GM12878 (cell line): ENCODE data around the gene STRN4. TPM values are rescaled to one million over a fixed set of nuclear protein-coding genes. Genes with fewer than 3 reads are reported as not detected.

Experiments used
- ATAC-seq: fragments of 200-7000 bp; cut with Tn5 transposase; 3 replicates; pipeline ENCODE4 v1.9.1; 2020; ENCODE audit warnings: mild to moderate bottlenecking, moderate library complexity
- BruUV-seq: library from RNA; stranded (reverse); fragments of 400-500 nt; replicated peaks from 2 replicates; lab custom pipeline; 2021; lab: Mats Ljungman, UMichigan
- CTCF ChIA-PET: fragments of 300-600 bp; sonication (Branson Sonifier 250); formaldehyde crosslinking; extraction: SDS; loops from one replicate; lab custom pipeline; 2021; ENCODE audit warnings: inconsistent platforms; lab: Yijun Ruan, JAX
- POLR2A ChIA-PET: fragments of 350-600 bp; formaldehyde crosslinking; extraction: SDS; loops from one replicate; lab custom pipeline; 2021; ENCODE audit warnings: inconsistent platforms; lab: Charles Lee
- RAD21 ChIA-PET: fragments of 300-600 bp; sonication (Branson Sonifier 250); formaldehyde crosslinking; loops from one replicate; lab custom pipeline; 2023; ENCODE audit warnings: antibody characterized with exemption; ENCODE audit not compliant: unreplicated experiment; lab: Charles Lee
- SMC1A ChIA-PET: fragments of 300-600 bp; sonication (Branson Sonifier 250); formaldehyde crosslinking; loops from one replicate; lab custom pipeline; 2023; ENCODE audit not compliant: unreplicated experiment, uncharacterized antibody; lab: Charles Lee
- DNase-seq: peaks from one replicate; pipeline ENCODE4 v3.0.0-alpha.2; 2011; ENCODE audit warnings: low read depth, low spot score
- FAIRE-seq: peaks from 3 replicates; lab custom pipeline; 2011; peaks lifted over from hg19 to GRCh38; lab: Jason Lieb, UNC
- H2AFZ ChIP-seq: 2 replicates; pipeline ENCODE4 v1.6.0; 2011; ENCODE audit warnings: low read depth, low read length, control low read depth; ENCODE audit not compliant: control insufficient read depth
- H3K27ac ChIP-seq: 2 replicates; pipeline ENCODE4 v1.5.1; 2011; ENCODE audit warnings: control low read depth; ENCODE audit not compliant: control insufficient read depth, insufficient read depth
- H3K27me3 ChIP-seq, 2 experiments: replicated peaks in 1 of 2; 2 replicates each; pipeline versions ENCODE4 v1.6.0 to v1.6.1; 2011; ENCODE audit warnings: low read length in 1 of 2; ENCODE audit not compliant: control insufficient read depth in 2 of 2, insufficient read depth in 2 of 2
- H3K36me3 ChIP-seq, 2 experiments: 2 replicates each; pipeline ENCODE4 v1.5.1; 2011; ENCODE audit warnings: low read length in 1 of 2; ENCODE audit not compliant: control insufficient read depth in 2 of 2, insufficient read depth in 2 of 2
- H3K4me1 ChIP-seq: 2 replicates; pipeline ENCODE4 v1.6.1; 2011; ENCODE audit warnings: mild to moderate bottlenecking, low read length, moderate library complexity, mixed read lengths; ENCODE audit not compliant: control insufficient read depth, insufficient read depth
- H3K4me2 ChIP-seq: 2 replicates; pipeline ENCODE4 v1.6.0; 2011; ENCODE audit warnings: control low read depth; ENCODE audit not compliant: control insufficient read depth, insufficient read depth
- H3K4me3 ChIP-seq: fragments of 200-600 bp; sonication (generic); 2 replicates; pipeline ENCODE4 v1.5.1; 2016
- H3K79me2 ChIP-seq: 2 replicates; pipeline ENCODE4 v1.6.0; 2011; ENCODE audit warnings: low read length; ENCODE audit not compliant: control insufficient read depth, insufficient read depth
- H3K9ac ChIP-seq: 2 replicates; pipeline ENCODE4 v1.8.0; 2011; ENCODE audit warnings: low read length, control low read depth, mixed read lengths; ENCODE audit not compliant: control insufficient read depth, insufficient read depth
- H3K9me3 ChIP-seq: replicated peaks from 3 replicates; pipeline ENCODE4 v1.5.1; 2011; ENCODE audit warnings: mild to moderate bottlenecking, low read length; ENCODE audit not compliant: control insufficient read depth, insufficient read depth
- H4K20me1 ChIP-seq: 2 replicates; pipeline ENCODE4 v1.6.0; 2011; ENCODE audit not compliant: control insufficient read depth, insufficient read depth
- ATF3 ChIP-seq: IDR thresholded peaks from 2 replicates; pipeline ENCODE4 v1.6.1; 2011; ENCODE audit warnings: low read depth, mild to moderate bottlenecking, low read length, moderate library complexity, borderline replicate concordance; ENCODE audit errors: extremely low read depth
- BMI1 ChIP-seq: fragments of 450-650 bp; IDR thresholded peaks from 2 replicates; pipeline ENCODE4 v1.6.1; 2016; ENCODE audit warnings: mild to moderate bottlenecking, moderate library complexity, borderline replicate concordance
- ESRRA ChIP-seq: IDR thresholded peaks from 2 replicates; pipeline ENCODE4 v1.6.1; 2012; ENCODE audit warnings: mild to moderate bottlenecking, low read length, improper control_type of control experiment
- ETV6 ChIP-seq, 2 experiments: fragments of 450-650 bp in 1 of 2; IDR thresholded peaks in 1 of 2; conservative IDR thresholded peaks in 1 of 2; 2 replicates each; pipeline ENCODE4 v1.6.1; 2014; ENCODE audit warnings: antibody characterized with exemption in 1 of 2, borderline replicate concordance in 1 of 2, low read depth in 1 of 2, mild to moderate bottlenecking in 1 of 2, moderate library complexity in 1 of 2
- HDAC2 ChIP-seq: fragments of 200-600 bp; sonication (generic); IDR thresholded peaks from 2 replicates; pipeline ENCODE4 v1.6.1; 2017
- KDM1A ChIP-seq: fragments of 200-600 bp; sonication (generic); IDR thresholded peaks from 2 replicates; pipeline ENCODE4 v1.6.1; 2016; ENCODE audit warnings: borderline replicate concordance
- MAX ChIP-seq: IDR thresholded peaks from 2 replicates; pipeline ENCODE4 v1.6.1; 2012; ENCODE audit warnings: low read depth, low read length, improper control_type of control experiment
- NBN ChIP-seq: fragments of 450-650 bp; IDR thresholded peaks from 2 replicates; pipeline ENCODE4 v1.6.1; 2016
- NFIC ChIP-seq: IDR thresholded peaks from 2 replicates; pipeline ENCODE4 v1.6.1; 2012; ENCODE audit warnings: low read depth, mild to moderate bottlenecking, inconsistent platforms, low read length, moderate library complexity
- PAX5 ChIP-seq: IDR thresholded peaks from 2 replicates; pipeline ENCODE4 v1.6.1; 2011; ENCODE audit warnings: low read depth, low read length, borderline replicate concordance
- PML ChIP-seq: IDR thresholded peaks from 2 replicates; pipeline ENCODE4 v1.6.1; 2012; ENCODE audit warnings: low read length, inconsistent platforms
- POLR2AphosphoS2 ChIP-seq: IDR thresholded peaks from 2 replicates; pipeline ENCODE4 v1.6.1; 2011; ENCODE audit warnings: low read depth, mild to moderate bottlenecking, low read length, improper control_type of control experiment, moderate library complexity
- SPI1 ChIP-seq: IDR thresholded peaks from 2 replicates; pipeline ENCODE4 v1.6.1; 2011; ENCODE audit warnings: low read depth, mild to moderate bottlenecking, low read length, moderate library complexity, borderline replicate concordance; ENCODE audit not compliant: insufficient read depth
- SUPT20H ChIP-seq: IDR thresholded peaks from 2 replicates; pipeline ENCODE4 v1.6.1; 2011; ENCODE audit warnings: low read depth, mild to moderate bottlenecking, low read length, moderate library complexity, borderline replicate concordance; ENCODE audit not compliant: control insufficient read depth
- YBX1 ChIP-seq: fragments of 450-650 bp; IDR thresholded peaks from 2 replicates; pipeline ENCODE4 v1.6.1; 2016; ENCODE audit warnings: antibody characterized with exemption
- ZBTB11 ChIP-seq: fragments of 450-650 bp; formaldehyde crosslinking; IDR thresholded peaks from 2 replicates; pipeline ENCODE4 v1.5.0; 2022; ENCODE audit warnings: mild to moderate bottlenecking, missing genetic modification characterization
- ZNF207 ChIP-seq: fragments of 450-650 bp; IDR thresholded peaks from 2 replicates; pipeline ENCODE4 v1.6.1; 2014; ENCODE audit warnings: antibody characterized with exemption, mild to moderate bottlenecking, borderline replicate concordance
- ZNF217 ChIP-seq: fragments of 450-650 bp; IDR thresholded peaks from 2 replicates; pipeline ENCODE4 v1.6.1; 2017; ENCODE audit warnings: antibody characterized with exemption, mild to moderate bottlenecking
- WGBS: methylation state at CpG from one replicate; pipeline ENCODE4 v1.1.6; 2016; ENCODE audit warnings: low lambda C conversion rate; ENCODE audit not compliant: insufficient replicate concordance, insufficient coverage; ENCODE audit errors: missing lambda C conversion rate; 5-methylcytosine and 5-hydroxymethylcytosine counted together
- in situ Hi-C: fragments of 300-500 bp; cut with MboI; formaldehyde crosslinking; loops from 9 replicates; pipeline ENCODE4 v1.14.3; 2018; ENCODE audit warnings: mixed read lengths
- intact Hi-C: fragments of 100-400 bp; cut with micrococcal nuclease; formaldehyde crosslinking; loops from one replicate; pipeline ENCODE4 v1.14.2; 2022; ENCODE audit not compliant: unreplicated experiment
- polyA plus RNA-seq, 11 experiments: library from polyadenylated mRNA; depleted of rRNA in 4 of 11; unstranded in 6 of 11; stranded (reverse) in 5 of 11; fragments of >200 nt; fragmentation: Nextera tagmentation in 4 of 11; fragmentation: Illumina TruSeq in 1 of 11; extraction: Ambion mirVana in 4 of 11; extraction: Trizol in 1 of 11; gene quantifications; 1 replicate in 1 of 11; 2 replicates in 10 of 11; pipeline versions ENCODE4 v1.2.1 to v1.2.3, GENCODE V29; 2011 to 2016; ENCODE audit warnings: inconsistent platforms in 2 of 11, missing spikeins in 2 of 11, low read depth in 1 of 11
- total RNA-seq, 4 experiments: library from RNA; depleted of rRNA in 3 of 4; stranded (reverse); fragments of >200 nt in 3 of 4; fragmentation: Illumina TruSeq in 1 of 4; extraction: Trizol in 1 of 4; gene quantifications; 2 replicates each; pipeline versions ENCODE4 v1.2.1 to v1.2.3, GENCODE V29; 2013 to 2021
- TF ChIP-seq, protein P1 (sequence below): IDR thresholded peaks from 2 replicates; pipeline ENCODE4 v1.6.1; 2012; ENCODE audit warnings: mild to moderate bottlenecking, low read depth, low read length

STRN4 gene
- total and polyA plus RNA-seq, 10 of the 15 experiments (the other 5 are each of a cell fraction or from before 2014, with no cell fraction given): 0.42 to 62.8 (median 22.5) TPM

GRCh38 chr19:46700704-46701103 lies 45.5 kb downstream of the STRN4 start:
- intact Hi-C loops (loop anchor here (5.0 kb wide), 1 partner anchor 42 kb away; no protein-coding TSS in a partner anchor), in situ Hi-C loops (no loop called here)
- no peak for ATAC-seq
- Histone ChIP-seq H3K9ac (no peak overlapping the region), H3K27ac (no peak overlapping the region), H4K20me1 (no peaks in the 10 kb centered on the region), H2AFZ (no peak overlapping the region), H3K79me2 (no peaks in the 10 kb centered on the region), H3K36me3 (peaks cover 31 to 35% of the 10 kb centered on the region in 2 experiments), H3K4me2 (no peak overlapping the region), H3K4me3 (no peak overlapping the region), H3K9me3 (no peaks in the 10 kb centered on the region), H3K4me1 (no peaks in the 10 kb centered on the region), H3K27me3 (no peaks in the 10 kb centered on the region)
- SMC1A ChIA-PET: no interaction called here
- no TSS peak for BruUV-seq
- CTCF ChIA-PET: no interaction called here
- 99% methylated on average over 9 of the region's 13 CpGs for WGBS
- TF ChIP-seq, protein P1, sequence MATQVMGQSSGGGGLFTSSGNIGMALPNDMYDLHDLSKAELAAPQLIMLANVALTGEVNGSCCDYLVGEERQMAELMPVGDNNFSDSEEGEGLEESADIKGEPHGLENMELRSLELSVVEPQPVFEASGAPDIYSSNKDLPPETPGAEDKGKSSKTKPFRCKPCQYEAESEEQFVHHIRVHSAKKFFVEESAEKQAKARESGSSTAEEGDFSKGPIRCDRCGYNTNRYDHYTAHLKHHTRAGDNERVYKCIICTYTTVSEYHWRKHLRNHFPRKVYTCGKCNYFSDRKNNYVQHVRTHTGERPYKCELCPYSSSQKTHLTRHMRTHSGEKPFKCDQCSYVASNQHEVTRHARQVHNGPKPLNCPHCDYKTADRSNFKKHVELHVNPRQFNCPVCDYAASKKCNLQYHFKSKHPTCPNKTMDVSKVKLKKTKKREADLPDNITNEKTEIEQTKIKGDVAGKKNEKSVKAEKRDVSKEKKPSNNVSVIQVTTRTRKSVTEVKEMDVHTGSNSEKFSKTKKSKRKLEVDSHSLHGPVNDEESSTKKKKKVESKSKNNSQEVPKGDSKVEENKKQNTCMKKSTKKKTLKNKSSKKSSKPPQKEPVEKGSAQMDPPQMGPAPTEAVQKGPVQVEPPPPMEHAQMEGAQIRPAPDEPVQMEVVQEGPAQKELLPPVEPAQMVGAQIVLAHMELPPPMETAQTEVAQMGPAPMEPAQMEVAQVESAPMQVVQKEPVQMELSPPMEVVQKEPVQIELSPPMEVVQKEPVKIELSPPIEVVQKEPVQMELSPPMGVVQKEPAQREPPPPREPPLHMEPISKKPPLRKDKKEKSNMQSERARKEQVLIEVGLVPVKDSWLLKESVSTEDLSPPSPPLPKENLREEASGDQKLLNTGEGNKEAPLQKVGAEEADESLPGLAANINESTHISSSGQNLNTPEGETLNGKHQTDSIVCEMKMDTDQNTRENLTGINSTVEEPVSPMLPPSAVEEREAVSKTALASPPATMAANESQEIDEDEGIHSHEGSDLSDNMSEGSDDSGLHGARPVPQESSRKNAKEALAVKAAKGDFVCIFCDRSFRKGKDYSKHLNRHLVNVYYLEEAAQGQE: no peak
- no peak for TF ChIP-seq ZBTB11 (CRISPR knock-in tag)
- no peak for TF ChIP-seq PML
- TF ChIP-seq ZNF217: no peak
- no peak for TF ChIP-seq YBX1
- no peak for TF ChIP-seq NBN
- no peak for TF ChIP-seq ETV6 (conservative IDR thresholded peaks at IDR 0.05 in 1 of 2, IDR thresholded peaks at IDR 0.05 in 1 of 2; ENCODE audit: borderline replicate concordance in 1 of 2, low read depth in 1 of 2)
- TF ChIP-seq NFIC: no peak
- TF ChIP-seq MAX: no peak
- TF ChIP-seq HDAC2: no peak
- no peak for TF ChIP-seq KDM1A
- TF ChIP-seq BMI1: no peak
- TF ChIP-seq ATF3: no peak
- no peak for TF ChIP-seq POLR2AphosphoS2
- TF ChIP-seq ZNF207: no peak
- TF ChIP-seq SUPT20H: no peak
- no peak for TF ChIP-seq PAX5
- TF ChIP-seq SPI1: no peak
- TF ChIP-seq ESRRA: no peak
- RAD21 ChIA-PET: no interaction called here
- POLR2A ChIA-PET: no interaction called here
- DNase-seq: no peak
- no peak for FAIRE-seq
